ENCODE measurements around the gene NEDD4L. TPM values are rescaled to one million over a fixed set of nuclear protein-coding genes. Genes with fewer than 3 reads are reported as not detected.

The NEDD4L gene
- polyA plus RNA-seq, 1 of the 3 experiments (the other 2 are of a cell fraction), result 13.2 TPM

DNA sequence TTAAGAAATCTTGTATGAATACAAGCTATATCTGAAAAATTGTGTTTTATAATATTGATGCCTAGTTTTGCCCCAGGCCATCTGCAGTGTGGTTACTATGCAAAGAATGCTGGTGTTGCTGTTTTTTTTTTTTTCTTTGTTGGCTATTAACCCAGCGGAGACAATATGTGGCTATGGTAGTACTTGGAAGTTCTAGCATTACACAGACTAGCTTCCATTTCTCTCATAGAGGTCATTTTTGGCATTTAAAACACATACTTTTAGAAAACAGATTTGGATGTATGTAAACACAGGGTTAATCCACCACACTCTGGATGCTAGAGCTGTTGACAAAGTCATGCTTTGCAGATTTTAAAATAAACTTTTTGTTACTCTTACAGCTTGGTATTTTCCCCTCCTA is 209.8 kb downstream of the NEDD4L start:
- H3F3A ChIP-seq (replicated peaks; ENCODE audit: insufficient read depth), result no peaks in the 10 kb centered on the region
- H3K79me2 ChIP-seq (ENCODE audit: insufficient read depth), result no peaks in the 10 kb centered on the region
- no peak overlapping the region for H3K27ac ChIP-seq (ENCODE audit: low read depth in 2 of 2, low read length in 1 of 2)
- POLR2A ChIA-PET, result no interaction called here
- no peaks in the 10 kb centered on the region for H3K9me3 ChIP-seq
- H3K4me2 ChIP-seq, result no peak overlapping the region
- WGBS (ENCODE audit: low lambda C conversion rate), result 89% methylated on average over 1 of the region's 1 CpG
- no peak overlapping the region for H2AFZ ChIP-seq (ENCODE audit: low read depth)
- H3K27me3 ChIP-seq (ENCODE audit: insufficient read depth), result no peaks in the 10 kb centered on the region
- CTCF ChIA-PET, result interaction anchor here (1.2 to 1.7 kb wide), 2 partner anchors 9 to 211 kb away, joined by 4 to 5 read pairs; partner anchors contain the start of gene NEDD4L
- no peaks in the 10 kb centered on the region for H3K9me2 ChIP-seq
- DNase-seq, result no peak
- no peaks in the 10 kb centered on the region for H4K20me1 ChIP-seq (ENCODE audit: insufficient read depth)
- TF ChIP-seq TAF1 (IDR thresholded peaks at IDR 0.05; ENCODE audit: borderline replicate concordance, low read depth, low read length) (no peak), RXRA (IDR thresholded peaks at IDR 0.05; ENCODE audit: borderline replicate concordance, low read depth) (no peak), FOXM1 (IDR thresholded peaks at IDR 0.05; ENCODE audit: low read depth) (no peak), RCOR1 (IDR thresholded peaks at IDR 0.05; ENCODE audit: low read length) (no peak), ELF1 (IDR thresholded peaks at IDR 0.05) (no peak), YY1 (IDR thresholded peaks at IDR 0.05; ENCODE audit: low read depth) (no peak), EZH2phosphoT487 (IDR thresholded peaks at IDR 0.05; ENCODE audit: borderline replicate concordance, low read depth) (no peak), TCF12 (IDR thresholded peaks at IDR 0.05) (no peak), RFX5 (IDR thresholded peaks at IDR 0.05; ENCODE audit: low read length) (no peak), JUND (IDR thresholded peaks at IDR 0.05) (no peak), CHD2 (IDR thresholded peaks at IDR 0.05; ENCODE audit: low read length, partially characterized antibody) (no peak), MXI1 (IDR thresholded peaks at IDR 0.05; ENCODE audit: low read depth, low read length) (no peak)
- TF ChIP-seq, protein P1, sequence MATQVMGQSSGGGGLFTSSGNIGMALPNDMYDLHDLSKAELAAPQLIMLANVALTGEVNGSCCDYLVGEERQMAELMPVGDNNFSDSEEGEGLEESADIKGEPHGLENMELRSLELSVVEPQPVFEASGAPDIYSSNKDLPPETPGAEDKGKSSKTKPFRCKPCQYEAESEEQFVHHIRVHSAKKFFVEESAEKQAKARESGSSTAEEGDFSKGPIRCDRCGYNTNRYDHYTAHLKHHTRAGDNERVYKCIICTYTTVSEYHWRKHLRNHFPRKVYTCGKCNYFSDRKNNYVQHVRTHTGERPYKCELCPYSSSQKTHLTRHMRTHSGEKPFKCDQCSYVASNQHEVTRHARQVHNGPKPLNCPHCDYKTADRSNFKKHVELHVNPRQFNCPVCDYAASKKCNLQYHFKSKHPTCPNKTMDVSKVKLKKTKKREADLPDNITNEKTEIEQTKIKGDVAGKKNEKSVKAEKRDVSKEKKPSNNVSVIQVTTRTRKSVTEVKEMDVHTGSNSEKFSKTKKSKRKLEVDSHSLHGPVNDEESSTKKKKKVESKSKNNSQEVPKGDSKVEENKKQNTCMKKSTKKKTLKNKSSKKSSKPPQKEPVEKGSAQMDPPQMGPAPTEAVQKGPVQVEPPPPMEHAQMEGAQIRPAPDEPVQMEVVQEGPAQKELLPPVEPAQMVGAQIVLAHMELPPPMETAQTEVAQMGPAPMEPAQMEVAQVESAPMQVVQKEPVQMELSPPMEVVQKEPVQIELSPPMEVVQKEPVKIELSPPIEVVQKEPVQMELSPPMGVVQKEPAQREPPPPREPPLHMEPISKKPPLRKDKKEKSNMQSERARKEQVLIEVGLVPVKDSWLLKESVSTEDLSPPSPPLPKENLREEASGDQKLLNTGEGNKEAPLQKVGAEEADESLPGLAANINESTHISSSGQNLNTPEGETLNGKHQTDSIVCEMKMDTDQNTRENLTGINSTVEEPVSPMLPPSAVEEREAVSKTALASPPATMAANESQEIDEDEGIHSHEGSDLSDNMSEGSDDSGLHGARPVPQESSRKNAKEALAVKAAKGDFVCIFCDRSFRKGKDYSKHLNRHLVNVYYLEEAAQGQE (IDR thresholded peaks at IDR 0.05; ENCODE audit: low read depth, low read length), result no peak
- TF ChIP-seq, protein P2, sequence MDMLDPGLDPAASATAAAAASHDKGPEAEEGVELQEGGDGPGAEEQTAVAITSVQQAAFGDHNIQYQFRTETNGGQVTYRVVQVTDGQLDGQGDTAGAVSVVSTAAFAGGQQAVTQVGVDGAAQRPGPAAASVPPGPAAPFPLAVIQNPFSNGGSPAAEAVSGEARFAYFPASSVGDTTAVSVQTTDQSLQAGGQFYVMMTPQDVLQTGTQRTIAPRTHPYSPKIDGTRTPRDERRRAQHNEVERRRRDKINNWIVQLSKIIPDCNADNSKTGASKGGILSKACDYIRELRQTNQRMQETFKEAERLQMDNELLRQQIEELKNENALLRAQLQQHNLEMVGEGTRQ (IDR thresholded peaks at IDR 0.05; ENCODE audit: borderline replicate concordance, low read depth, low read length), result no peak
- TF ChIP-seq, protein P3, sequence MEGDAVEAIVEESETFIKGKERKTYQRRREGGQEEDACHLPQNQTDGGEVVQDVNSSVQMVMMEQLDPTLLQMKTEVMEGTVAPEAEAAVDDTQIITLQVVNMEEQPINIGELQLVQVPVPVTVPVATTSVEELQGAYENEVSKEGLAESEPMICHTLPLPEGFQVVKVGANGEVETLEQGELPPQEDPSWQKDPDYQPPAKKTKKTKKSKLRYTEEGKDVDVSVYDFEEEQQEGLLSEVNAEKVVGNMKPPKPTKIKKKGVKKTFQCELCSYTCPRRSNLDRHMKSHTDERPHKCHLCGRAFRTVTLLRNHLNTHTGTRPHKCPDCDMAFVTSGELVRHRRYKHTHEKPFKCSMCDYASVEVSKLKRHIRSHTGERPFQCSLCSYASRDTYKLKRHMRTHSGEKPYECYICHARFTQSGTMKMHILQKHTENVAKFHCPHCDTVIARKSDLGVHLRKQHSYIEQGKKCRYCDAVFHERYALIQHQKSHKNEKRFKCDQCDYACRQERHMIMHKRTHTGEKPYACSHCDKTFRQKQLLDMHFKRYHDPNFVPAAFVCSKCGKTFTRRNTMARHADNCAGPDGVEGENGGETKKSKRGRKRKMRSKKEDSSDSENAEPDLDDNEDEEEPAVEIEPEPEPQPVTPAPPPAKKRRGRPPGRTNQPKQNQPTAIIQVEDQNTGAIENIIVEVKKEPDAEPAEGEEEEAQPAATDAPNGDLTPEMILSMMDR (IDR thresholded peaks at IDR 0.05), result no peak
- TF ChIP-seq, protein P4, sequence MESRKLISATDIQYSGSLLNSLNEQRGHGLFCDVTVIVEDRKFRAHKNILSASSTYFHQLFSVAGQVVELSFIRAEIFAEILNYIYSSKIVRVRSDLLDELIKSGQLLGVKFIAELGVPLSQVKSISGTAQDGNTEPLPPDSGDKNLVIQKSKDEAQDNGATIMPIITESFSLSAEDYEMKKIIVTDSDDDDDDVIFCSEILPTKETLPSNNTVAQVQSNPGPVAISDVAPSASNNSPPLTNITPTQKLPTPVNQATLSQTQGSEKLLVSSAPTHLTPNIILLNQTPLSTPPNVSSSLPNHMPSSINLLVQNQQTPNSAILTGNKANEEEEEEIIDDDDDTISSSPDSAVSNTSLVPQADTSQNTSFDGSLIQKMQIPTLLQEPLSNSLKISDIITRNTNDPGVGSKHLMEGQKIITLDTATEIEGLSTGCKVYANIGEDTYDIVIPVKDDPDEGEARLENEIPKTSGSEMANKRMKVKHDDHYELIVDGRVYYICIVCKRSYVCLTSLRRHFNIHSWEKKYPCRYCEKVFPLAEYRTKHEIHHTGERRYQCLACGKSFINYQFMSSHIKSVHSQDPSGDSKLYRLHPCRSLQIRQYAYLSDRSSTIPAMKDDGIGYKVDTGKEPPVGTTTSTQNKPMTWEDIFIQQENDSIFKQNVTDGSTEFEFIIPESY (IDR thresholded peaks at IDR 0.05; ENCODE audit: borderline replicate concordance, low read depth), result no peak
- H3K4me1 ChIP-seq (ENCODE audit: control insufficient read depth in 1 of 2, insufficient read depth in 2 of 2, low read depth in 1 of 2, low read length in 1 of 2), result peaks cover 0 to 6% of the 10 kb centered on the region in 2 experiments; a peak in 2 of 4 replicates
- peaks cover 0 to 2% of the 10 kb centered on the region in 2 experiments for H3K36me3 ChIP-seq (replicated peaks in 1 of 2; ENCODE audit: control insufficient read depth in 1 of 2, insufficient read depth in 2 of 2, low read length in 1 of 2)
- no peak overlapping the region for H3K9ac ChIP-seq
- no peak overlapping the region for H3K4me3 ChIP-seq (ENCODE audit: low read depth in 2 of 2, low read length in 1 of 2)

All from SK-N-SH (cell line).